Left ventricle myocardium inferior (tissue), 1 donor: ENCODE results near the gene ASCL3. TPM values are rescaled to one million over a fixed set of nuclear protein-coding genes. Genes with fewer than 3 reads are reported as not detected.
"Not testable (repeated sequence)": the region's sequence is repeated elsewhere in the genome, so short reads cannot be mapped to it uniquely, and the experiment has no call there.

Experiments used
- DNase-seq: peaks from one replicate; pipeline ENCODE4 v3.0.0-alpha.2; 2020
- H3K27ac ChIP-seq: fragments of 200-600 bp; replicated peaks from 2 replicates; pipeline ENCODE4 v1.8.0; 2021
- H3K27me3 ChIP-seq: fragments of 200-600 bp; 2 replicates; pipeline ENCODE4 v1.8.0; 2021; ENCODE audit warnings: low read depth
- H3K36me3 ChIP-seq: fragments of 200-600 bp; 2 replicates; pipeline ENCODE4 v1.8.0; 2021
- H3K4me1 ChIP-seq: fragments of 200-600 bp; 2 replicates; pipeline ENCODE4 v1.8.0; 2021
- H3K4me3 ChIP-seq: fragments of 200-600 bp; 2 replicates; pipeline ENCODE4 v1.8.0; 2021; ENCODE audit warnings: mild to moderate bottlenecking, moderate library complexity
- H3K9me3 ChIP-seq: fragments of 200-600 bp; replicated peaks from 2 replicates; pipeline ENCODE4 v1.8.0; 2021
- CTCF ChIP-seq: fragments of 200-600 bp; IDR thresholded peaks from 2 replicates; pipeline ENCODE4 v1.8.0; 2021; ENCODE audit warnings: antibody characterized with exemption, mild to moderate bottlenecking, borderline replicate concordance
- intact Hi-C: fragments of 100-400 bp; cut with micrococcal nuclease; formaldehyde crosslinking; loops from one replicate; pipeline ENCODE4 v1.11.0; 2022
- total RNA-seq: library from RNA; stranded (reverse); fragmentation: NEBNext Ultra II Directional; extraction: Animal tissue kit (Norgen Biotek cat#: 25700); gene quantifications from one replicate; pipeline ENCODE4 v1.2.1, GENCODE V29; 2021
- donor health status: DM: no; HTN: yes; CAD: no; lungs with severe emphysema.

ASCL3 gene
- total RNA-seq, 1 donor from 2014 or later = not detected

DNA sequence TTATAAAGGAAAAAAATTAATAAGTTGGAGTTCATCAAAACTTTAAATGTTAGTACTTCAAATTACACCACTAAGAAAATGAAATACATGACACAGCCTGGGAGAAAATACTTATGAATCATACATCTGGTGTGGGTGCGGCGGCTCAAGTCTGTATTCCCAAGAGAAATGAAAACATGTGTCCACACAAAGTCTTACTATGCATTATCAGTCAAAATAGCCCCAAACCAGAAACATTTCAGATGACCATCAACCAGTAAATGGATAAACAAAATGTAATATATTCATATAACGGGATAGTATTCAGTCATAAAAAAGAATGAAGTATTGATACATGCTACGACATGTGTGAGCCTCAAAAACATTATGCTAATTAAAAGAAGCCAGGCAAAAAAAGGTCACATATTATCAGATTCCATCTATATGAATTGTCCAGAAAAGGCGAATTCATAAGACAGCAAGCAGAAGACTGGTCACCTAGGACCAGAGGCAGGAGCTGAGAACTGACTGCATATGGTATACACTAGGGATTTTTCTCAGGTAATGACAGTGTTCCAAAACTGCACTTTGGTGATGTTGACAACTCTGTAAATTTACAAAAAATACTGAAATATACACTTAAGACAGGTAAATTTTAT is 37.2 kb downstream of the ASCL3 start:
- Histone ChIP-seq H3K36me3 (no peaks in the 10 kb centered on the region), H3K9me3 (peaks cover 8% of the 10 kb centered on the region), H3K27me3 (no peaks in the 10 kb centered on the region), H3K4me1 (peaks cover 9% of the 10 kb centered on the region), H3K4me3 (no peak overlapping the region), H3K27ac (peak overlapping the region; percentile 33)
- no peak for DNase-seq
- no peak for TF ChIP-seq CTCF
- intact Hi-C loops = no loop called here

DNA sequence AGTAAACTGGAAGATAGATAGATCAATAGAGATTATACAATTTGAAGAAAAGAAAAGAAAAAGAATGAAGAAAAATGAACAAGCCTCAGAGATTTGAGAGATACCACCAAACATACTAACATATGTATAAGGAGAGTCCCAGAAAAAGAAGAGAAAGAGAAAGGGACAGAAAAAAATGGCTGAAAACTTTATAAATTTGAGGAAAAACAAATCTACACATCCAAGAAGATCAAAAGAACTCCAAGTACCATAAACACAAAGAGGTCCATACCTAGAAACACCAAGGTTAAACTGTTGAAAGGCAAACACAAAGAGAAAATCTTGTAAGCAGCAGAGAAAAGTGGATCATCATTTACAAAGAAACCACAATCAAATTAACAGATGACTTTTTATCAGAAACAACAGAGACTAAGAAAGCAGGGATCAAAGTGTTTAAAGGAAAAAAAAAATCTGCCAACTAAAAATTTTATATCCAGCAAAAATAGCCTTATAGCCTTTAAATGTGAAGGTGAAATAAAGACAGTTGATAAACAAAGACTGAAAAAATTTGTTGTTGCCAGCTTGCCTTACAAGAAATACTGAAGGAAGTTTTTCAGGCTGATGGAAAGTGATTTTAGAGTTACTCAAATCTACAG is 43.6 kb downstream of the ASCL3 start:
- Histone ChIP-seq H3K36me3 (no peaks in the 10 kb centered on the region), H3K9me3 (peaks cover 38% of the 10 kb centered on the region), H3K4me3 (no peak overlapping the region), H3K27me3 (no peaks in the 10 kb centered on the region), H3K4me1 (no peaks in the 10 kb centered on the region), H3K27ac (no peak overlapping the region)
- TF ChIP-seq CTCF = no peak
- intact Hi-C loops = no loop called here
- DNase-seq = no peak

GRCh38 chr11:8891185-8891584 is 51.6 kb downstream of the ASCL3 start:
- intact Hi-C loops = not testable (repeated sequence)

More at GRCh38 chr11:8891185-8891584, 51.6 kb downstream of the ASCL3 start:
- H3K27ac ChIP-seq, H3K4me1 ChIP-seq, DNase-seq, H3K27me3 ChIP-seq, H3K36me3 ChIP-seq, H3K4me3 ChIP-seq, H3K9me3 ChIP-seq: not testable (repeated sequence)

Other genes starting within 250 kb of the ASCL3 start
- gene AKIP1, start 31.8 kb downstream of the ASCL3 start, total RNA-seq = 30.1 TPM
- not detected for gene C11orf16, start 10.1 kb downstream of the ASCL3 start, total RNA-seq
- gene TMEM9B, start 21.4 kb upstream of the ASCL3 start, total RNA-seq = 51.1 TPM
- gene NRIP3, start 61.0 kb upstream of the ASCL3 start, total RNA-seq = 1.9 TPM
- gene SCUBE2, start 148.6 kb upstream of the ASCL3 start, total RNA-seq = 1.8 TPM